Esophagus muscularis mucosa (tissue), 4 donors: ENCODE measurements around the gene RBMS3. TPM values are rescaled to one million over a fixed set of nuclear protein-coding genes. Genes with fewer than 3 reads are reported as not detected.
A peak's percentile ranks its signal among the peaks of the same experiment; 100 is the strongest.
"Not testable (repeated sequence)": the region's sequence is repeated elsewhere in the genome, so short reads cannot be mapped to it uniquely, and the experiment has no call there.

Experiments used
- DNase-seq: peaks from one replicate; pipeline ENCODE4 v3.0.0-alpha.2; 2017; ENCODE audit errors: extremely low spot score
- H3K27ac ChIP-seq, 4 donors: fragments of 200-600 bp; sonication (generic); replicated peaks in 1 of 4; 1 replicate in 3 of 4; 2 replicates in 1 of 4; pipeline ENCODE4 v1.5.1; 2016 to 2019; ENCODE audit warnings: mild to moderate bottlenecking in 1 of 4
- H3K27me3 ChIP-seq, 4 donors: fragments of 200-600 bp; sonication (generic); one replicate each; pipeline versions ENCODE4 v1.5.1 to v1.6.0; 2016 to 2019
- H3K36me3 ChIP-seq, 4 donors: fragments of 200-600 bp; sonication (generic); one replicate each; pipeline ENCODE4 v1.5.1; 2016 to 2019
- H3K4me1 ChIP-seq, 4 donors: fragments of 200-600 bp; sonication (generic); one replicate each; pipeline ENCODE4 v1.5.1; 2016 to 2019
- H3K4me3 ChIP-seq, 4 donors: fragments of 200-600 bp; sonication (generic); 1 replicate in 2 of 4; 2 replicates in 2 of 4; pipeline ENCODE4 v1.5.1; 2016 to 2019; ENCODE audit warnings: mild to moderate bottlenecking in 4 of 4, moderate library complexity in 1 of 4
- H3K9me3 ChIP-seq, 4 donors: fragments of 200-600 bp; sonication (generic); 1 replicate in 3 of 4; 2 replicates in 1 of 4; pipeline ENCODE4 v1.5.1; 2016 to 2019
- EP300 ChIP-seq: sonication (generic); formaldehyde crosslinking; IDR thresholded peaks from one replicate; pipeline ENCODE4 v1.6.1; 2017; ENCODE audit warnings: antibody characterized with exemption
- POLR2A ChIP-seq: fragments of 450-650 bp; IDR thresholded peaks from one replicate; pipeline ENCODE4 v1.6.1; 2017; ENCODE audit warnings: antibody characterized with exemption, moderate library complexity, mild to moderate bottlenecking, low read depth
- POLR2AphosphoS5 ChIP-seq, 2 donors: sonication (generic); formaldehyde crosslinking; IDR thresholded peaks; one replicate each; pipeline ENCODE4 v1.6.1; 2017; ENCODE audit warnings: antibody characterized with exemption in 2 of 2
- WGBS: methylation state at CpG from one replicate; pipeline ENCODE4 v1.1.5; 2018; 5-methylcytosine and 5-hydroxymethylcytosine counted together
- intact Hi-C: fragments of 100-400 bp; cut with DNase I; formaldehyde crosslinking; loops from one replicate; pipeline ENCODE4 v1.15.1; 2023
- total RNA-seq, 4 donors: library from RNA; depleted of rRNA; stranded (reverse); fragments of >200 nt; gene quantifications; one replicate each; pipeline versions ENCODE4 v1.1.0 to v1.2.1, GENCODE V29; 2016
- TF ChIP-seq, protein P1 (sequence below), 3 experiments: fragments of 200-600 bp in 2 of 3; fragments of 450-650 bp in 1 of 3; sonication (generic) in 2 of 3; IDR thresholded peaks; one replicate each; pipeline ENCODE4 v1.5.1; 2017 to 2019; ENCODE audit warnings: antibody characterized with exemption in 3 of 3, mild to moderate bottlenecking in 2 of 3, moderate library complexity in 1 of 3

Gene RBMS3
- 10 to 100 TPM; 53.0 to 81.5 (median 61.2) TPM for total RNA-seq

DNA sequence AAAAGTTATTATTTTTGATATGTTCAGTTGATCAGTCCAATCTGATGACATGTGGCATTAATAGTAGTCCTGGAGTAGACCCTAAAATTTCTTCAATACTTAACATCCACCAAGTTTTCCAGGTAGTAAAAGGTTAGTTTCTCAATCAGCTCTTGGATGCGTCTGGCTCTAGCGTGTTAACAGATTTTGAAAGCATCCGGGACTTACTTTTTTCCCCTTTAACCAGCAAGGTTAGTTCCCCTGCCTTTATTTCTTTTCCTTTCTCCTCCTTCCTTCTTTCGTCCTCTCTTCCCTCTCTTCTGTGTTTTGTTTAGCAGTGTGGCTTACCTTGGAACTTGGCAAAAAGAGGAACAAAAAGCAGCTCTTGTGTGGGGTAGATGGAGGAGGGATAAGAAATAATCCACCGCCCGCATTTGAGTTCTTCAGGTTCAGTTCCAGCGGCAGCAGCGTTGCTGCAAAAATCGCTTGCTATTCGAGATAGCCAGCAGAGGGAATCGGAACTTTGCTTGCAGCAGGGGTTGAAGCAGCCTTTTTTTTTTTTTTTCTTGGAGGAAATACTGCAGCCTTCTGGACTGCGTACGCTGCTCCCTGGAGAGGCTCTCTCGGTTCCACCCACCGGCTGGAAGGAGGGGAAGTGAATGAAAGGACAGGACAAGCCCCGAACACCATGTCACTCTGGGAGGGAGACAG lies at the start of gene RBMS3:
RBMS3 (plus strand) TSS at position 668 of the 690 bp plus-strand sequence.
- 0% methylated on average over 16 of the region's 16 CpGs for WGBS
- intact Hi-C loops = loop anchor here (5.0 to 10.0 kb wide), 5 partner anchors 57 to 477 kb away; no protein-coding TSS in a partner anchor

DNA sequence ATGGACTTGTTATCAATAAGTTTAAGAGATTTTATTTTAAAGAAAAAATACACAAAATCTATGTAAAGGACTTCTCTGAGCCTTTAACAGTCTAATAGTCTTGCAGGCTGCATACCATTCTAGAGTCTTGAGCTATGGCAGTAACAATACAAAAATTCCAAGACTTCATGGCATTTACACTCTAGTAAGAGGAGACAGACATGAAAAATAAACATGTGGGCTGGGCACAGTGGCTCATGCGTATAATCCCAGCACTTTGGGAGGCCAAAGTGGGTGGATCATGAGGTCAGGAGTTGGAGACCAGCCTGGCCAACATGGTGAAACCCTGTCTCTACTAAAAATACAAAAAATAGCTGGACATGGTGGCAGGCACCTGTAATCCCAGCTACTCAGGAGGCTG lies 47.7 kb upstream of the RBMS3 start:
- intact Hi-C loops = loop anchor here (10.0 kb wide), 1 partner anchor 168 kb away; no protein-coding TSS in a partner anchor
- H3K4me1 ChIP-seq, DNase-seq, H3K27me3 ChIP-seq, H3K9me3 ChIP-seq, H3K36me3 ChIP-seq, H3K4me3 ChIP-seq, H3K27ac ChIP-seq: not testable (repeated sequence)
- WGBS = 36% methylated on average over 1 of the region's 1 CpG
- peak in 1 of 2 donors; percentile 39 for TF ChIP-seq POLR2AphosphoS5 (IDR thresholded peaks at IDR 0.05)

More for the DNA sequence above, at the start of gene RBMS3:
- no peak for TF ChIP-seq POLR2A
- TF ChIP-seq, protein P1, sequence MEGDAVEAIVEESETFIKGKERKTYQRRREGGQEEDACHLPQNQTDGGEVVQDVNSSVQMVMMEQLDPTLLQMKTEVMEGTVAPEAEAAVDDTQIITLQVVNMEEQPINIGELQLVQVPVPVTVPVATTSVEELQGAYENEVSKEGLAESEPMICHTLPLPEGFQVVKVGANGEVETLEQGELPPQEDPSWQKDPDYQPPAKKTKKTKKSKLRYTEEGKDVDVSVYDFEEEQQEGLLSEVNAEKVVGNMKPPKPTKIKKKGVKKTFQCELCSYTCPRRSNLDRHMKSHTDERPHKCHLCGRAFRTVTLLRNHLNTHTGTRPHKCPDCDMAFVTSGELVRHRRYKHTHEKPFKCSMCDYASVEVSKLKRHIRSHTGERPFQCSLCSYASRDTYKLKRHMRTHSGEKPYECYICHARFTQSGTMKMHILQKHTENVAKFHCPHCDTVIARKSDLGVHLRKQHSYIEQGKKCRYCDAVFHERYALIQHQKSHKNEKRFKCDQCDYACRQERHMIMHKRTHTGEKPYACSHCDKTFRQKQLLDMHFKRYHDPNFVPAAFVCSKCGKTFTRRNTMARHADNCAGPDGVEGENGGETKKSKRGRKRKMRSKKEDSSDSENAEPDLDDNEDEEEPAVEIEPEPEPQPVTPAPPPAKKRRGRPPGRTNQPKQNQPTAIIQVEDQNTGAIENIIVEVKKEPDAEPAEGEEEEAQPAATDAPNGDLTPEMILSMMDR (IDR thresholded peaks at IDR 0.05) = peak; percentile 34 to 72 (median 42)
- TF ChIP-seq POLR2AphosphoS5 (IDR thresholded peaks at IDR 0.05) = peak; percentile 78 to 87
- TF ChIP-seq EP300 = no peak
- no peaks in the 10 kb centered on the region for H3K9me3 ChIP-seq
- peak; percentile 95 for DNase-seq
- H3K4me3 ChIP-seq = peak within 1 kb of the TSS; percentile 63 to 74 (median 66)
- no peaks in the 10 kb centered on the region for H3K27me3 ChIP-seq
- H3K4me1 ChIP-seq = peaks cover 3 to 37% (median 30%) of the 10 kb centered on the region in 4 donors
- no peaks in the 10 kb centered on the region for H3K36me3 ChIP-seq
- H3K27ac ChIP-seq = peak within 1 kb of the TSS; percentile 77 to 90 (median 88)

- H3K4me1 ChIP-seq = peaks cover 0 to 5% (median 0%) of the 10 kb centered on the region in 4 donors
- no peak overlapping the region for H3K27ac ChIP-seq
- no peaks in the 10 kb centered on the region for H3K36me3 ChIP-seq
- no peak overlapping the region for H3K4me3 ChIP-seq
- DNase-seq = no peak
- 69% methylated on average over 3 of the region's 3 CpGs for WGBS
- no peaks in the 10 kb centered on the region for H3K27me3 ChIP-seq
- TF ChIP-seq EP300 (no peak), POLR2AphosphoS5 (IDR thresholded peaks at IDR 0.05) (no peak), POLR2A (no peak)
- TF ChIP-seq, protein P1 (IDR thresholded peaks at IDR 0.05) = no peak
- intact Hi-C loops = loop anchor here (10.0 kb wide), 1 partner anchor 171 kb away; no protein-coding TSS in a partner anchor
- H3K9me3 ChIP-seq = peaks cover 0 to 6% (median 0%) of the 10 kb centered on the region in 4 donors
Measured at GRCh38 chr3:29236146-29236840, 44.6 kb upstream of the RBMS3 start.

GRCh38 chr3:29239376-29239775 lies 41.5 kb upstream of the RBMS3 start:
- no peaks in the 10 kb centered on the region for H3K36me3 ChIP-seq
- DNase-seq = no peak
- TF ChIP-seq POLR2A (no peak), EP300 (no peak), POLR2AphosphoS5 (IDR thresholded peaks at IDR 0.05) (no peak)
- TF ChIP-seq, protein P1 (IDR thresholded peaks at IDR 0.05) = no peak
- H3K9me3 ChIP-seq = peaks cover 0 to 6% (median 0%) of the 10 kb centered on the region in 4 donors
- no peak overlapping the region for H3K4me3 ChIP-seq
- peaks cover 0 to 5% (median 0%) of the 10 kb centered on the region in 4 donors for H3K4me1 ChIP-seq
- 100% methylated on average over 2 of the region's 2 CpGs for WGBS
- no peaks in the 10 kb centered on the region for H3K27me3 ChIP-seq
- H3K27ac ChIP-seq = no peak overlapping the region
- intact Hi-C loops = loop anchor here (10.0 kb wide), 1 partner anchor 175 kb away; no protein-coding TSS in a partner anchor

DNA sequence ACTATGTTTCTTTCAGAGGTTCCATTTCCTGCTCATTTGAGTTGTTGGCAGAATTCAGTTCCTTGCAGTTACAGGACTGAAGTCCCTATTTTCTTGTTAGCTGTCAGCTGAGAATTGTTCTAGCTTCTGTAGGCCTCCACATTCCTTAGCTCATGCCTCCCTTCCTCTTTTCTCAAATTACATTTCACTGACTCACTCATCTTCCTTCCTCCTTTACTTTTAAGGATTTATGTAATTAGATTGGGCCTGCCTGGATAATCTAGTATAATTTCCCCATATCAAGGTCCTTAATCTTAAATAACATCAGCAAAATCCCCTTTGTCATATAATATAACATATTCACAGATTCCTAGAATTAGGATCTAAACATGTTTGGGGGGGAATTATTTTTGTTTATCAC lies 40.6 kb upstream of the RBMS3 start:
- H3K4me3 ChIP-seq = no peak overlapping the region
- intact Hi-C loops = no loop called here
- TF ChIP-seq, protein P1 (IDR thresholded peaks at IDR 0.05) = no peak
- no peak for TF ChIP-seq POLR2AphosphoS5 (IDR thresholded peaks at IDR 0.05)
- no peak for TF ChIP-seq POLR2A
- peaks cover 0 to 6% (median 0%) of the 10 kb centered on the region in 4 donors for H3K9me3 ChIP-seq
- peaks cover 0 to 5% (median 0%) of the 10 kb centered on the region in 4 donors for H3K4me1 ChIP-seq
- H3K27ac ChIP-seq = no peak overlapping the region
- no peak for DNase-seq
- H3K36me3 ChIP-seq = no peaks in the 10 kb centered on the region
- H3K27me3 ChIP-seq = no peaks in the 10 kb centered on the region
